HG03045 (cell line): Measurements from ENCODE around the gene CCNF.
"Not testable (repeated sequence)": the region's sequence is repeated elsewhere in the genome, so short reads cannot be mapped to it uniquely, and the experiment has no call there.

Experiments
- ATAC-seq: cut with Tn5 transposase; IDR thresholded peaks from one replicate; pipeline ENCODE4 v1.9.1; 2021; ENCODE audit warnings: mild to moderate bottlenecking, moderate library complexity; ENCODE audit not compliant: unreplicated experiment

Gene CCNF

DNA sequence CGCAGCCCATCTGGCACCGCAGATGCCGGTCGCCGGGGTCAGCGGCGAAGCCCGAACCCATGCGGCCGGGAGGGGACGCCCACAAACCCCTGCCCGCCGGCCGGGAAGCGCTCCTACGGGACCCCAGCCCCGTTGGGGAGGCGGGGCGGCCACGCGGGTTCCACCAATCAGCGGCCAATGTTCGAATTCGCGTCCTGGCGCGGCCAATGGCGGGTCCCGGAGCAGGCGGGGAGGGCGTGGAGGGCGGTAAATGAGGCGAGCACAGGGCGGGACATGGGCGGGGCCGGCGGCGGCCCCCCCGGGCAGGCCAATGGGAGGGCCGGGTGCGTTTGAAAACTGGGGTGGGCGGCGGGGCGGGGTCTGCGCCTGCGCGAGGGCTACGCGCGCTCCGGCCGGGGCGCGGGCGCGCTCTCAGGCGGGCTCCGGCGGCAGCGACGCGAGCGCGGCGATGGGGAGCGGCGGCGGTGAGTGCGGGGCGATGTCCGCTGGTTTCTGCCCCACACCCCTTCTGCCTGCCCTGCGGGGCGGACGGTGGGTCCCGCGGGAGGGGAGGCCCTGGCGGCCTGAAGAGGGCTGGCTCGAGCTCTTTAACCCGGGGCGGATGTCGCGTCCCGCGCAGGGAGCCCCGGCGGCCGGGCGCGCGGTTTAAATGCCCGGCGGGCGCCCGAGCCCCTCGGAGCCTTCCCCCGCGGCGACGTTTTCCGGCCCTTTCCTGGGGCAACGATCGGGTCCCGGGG is at the start of gene CCNF:
TSS of gene CCNF (plus strand) at position 414 of the 737 bp plus-strand sequence. CDS start at position 449, 35 bp downstream.
- peak; percentile 85 for ATAC-seq

DNA sequence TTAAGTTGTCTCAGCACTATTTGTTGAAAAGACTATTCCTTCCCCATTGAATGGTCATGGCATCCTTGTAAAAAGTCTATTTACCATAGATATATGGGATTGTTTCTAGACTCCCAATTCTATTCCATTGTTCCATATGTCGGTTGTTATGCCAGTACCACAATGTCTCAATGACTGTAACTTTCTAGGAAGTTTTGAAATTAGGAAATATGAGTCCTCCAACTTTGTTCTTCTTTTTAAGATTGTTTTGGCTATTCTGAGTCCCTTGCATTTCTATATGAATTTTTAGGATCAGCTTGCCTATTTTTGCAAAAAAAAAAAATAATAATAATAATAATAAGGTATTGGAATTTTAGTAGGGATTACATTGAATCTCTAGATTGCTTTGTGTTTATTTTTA is 45.7 kb upstream of the CCNF start:
- ATAC-seq: no peak

GRCh38 chr16:2384426-2384825 is 44.8 kb upstream of the CCNF start:
- no peak for ATAC-seq

- ATAC-seq: no peak
These were observed 43.9 kb upstream of the CCNF start for GRCh38 chr16:2385190-2385836.

GRCh38 chr16:2385982-2386381 is 43.3 kb upstream of the CCNF start:
- ATAC-seq: not testable (repeated sequence)

GRCh38 chr16:2386990-2387389 is 42.3 kb upstream of the CCNF start:
- no peak for ATAC-seq

DNA sequence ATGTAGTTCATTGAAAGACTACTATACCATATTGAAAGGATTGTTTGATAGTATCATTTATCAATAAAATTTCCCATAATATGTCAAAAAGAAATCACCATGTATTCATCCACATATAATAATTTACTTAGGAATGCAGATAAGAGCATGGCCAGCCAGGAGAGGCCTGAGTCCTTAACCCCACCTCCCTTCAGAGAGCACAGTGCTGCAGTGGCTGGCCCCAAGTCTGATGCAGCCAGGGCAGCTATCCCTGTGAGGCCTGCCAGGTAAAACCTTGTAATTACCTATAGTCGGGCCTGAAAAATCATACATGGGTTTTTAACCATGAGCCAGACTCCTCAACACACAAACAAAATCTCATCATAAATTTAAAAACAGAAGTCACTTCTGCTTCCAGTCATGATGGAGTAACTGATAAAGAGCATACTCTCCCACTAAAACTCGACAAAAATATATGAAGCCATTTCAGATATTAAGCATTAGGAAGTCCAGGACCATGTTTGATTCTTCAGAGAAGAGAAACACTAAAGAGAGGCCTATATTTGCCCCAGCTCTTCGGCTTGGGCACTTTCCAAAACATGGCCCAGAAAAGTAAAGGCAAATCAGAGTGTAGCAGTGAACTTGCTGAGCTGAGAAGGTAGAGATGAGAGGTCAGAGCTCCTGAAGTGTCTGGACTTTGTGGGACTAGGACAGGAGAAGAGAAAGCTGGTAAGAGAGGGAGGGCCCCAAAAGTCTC is 40.9 kb upstream of the CCNF start:
- no peak for ATAC-seq

GRCh38 chr16:2388875-2389433 is 40.3 kb upstream of the CCNF start:
- no peak for ATAC-seq

DNA sequence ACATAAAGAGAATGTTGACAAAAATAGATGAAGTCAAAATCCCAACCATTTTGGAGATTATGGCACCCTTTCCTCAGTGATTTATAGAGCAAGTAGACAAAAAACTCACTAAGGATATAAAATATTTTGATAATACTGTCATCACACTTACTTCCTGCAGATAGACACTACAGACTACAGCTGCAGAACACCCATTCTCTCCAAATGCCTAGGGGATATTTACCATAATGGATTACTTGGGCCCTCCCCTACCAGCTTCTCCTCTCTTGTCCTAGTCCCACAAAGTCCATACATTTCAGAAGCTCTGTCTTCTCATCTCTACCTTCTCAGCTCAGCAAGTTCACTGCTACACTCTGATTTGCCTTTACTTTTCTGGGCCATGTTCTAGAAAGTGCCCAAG is 37.2 kb upstream of the CCNF start:
- ATAC-seq: no peak

DNA sequence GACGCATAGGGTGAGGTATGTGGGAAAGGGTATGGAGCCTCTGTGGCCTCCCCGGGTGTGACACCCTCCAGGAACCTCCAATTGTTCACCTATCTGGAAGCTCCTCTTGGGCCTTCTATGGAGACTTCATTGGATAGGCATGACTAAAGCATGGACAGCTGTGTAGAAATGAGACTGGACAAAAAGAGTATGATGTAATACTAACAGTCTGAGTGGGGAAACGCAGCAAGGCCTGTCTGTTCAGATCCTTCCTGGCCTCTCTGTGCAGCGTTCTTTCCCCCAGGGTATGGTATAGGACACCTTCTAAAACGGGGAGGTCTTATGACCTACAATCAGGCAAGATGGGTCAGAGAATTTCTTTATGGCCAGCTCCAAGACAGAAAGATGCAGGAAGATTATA is 30.7 kb upstream of the CCNF start:
- ATAC-seq: no peak

GRCh38 chr16:2404099-2404498 is 25.1 kb upstream of the CCNF start:
- ATAC-seq: no peak

DNA sequence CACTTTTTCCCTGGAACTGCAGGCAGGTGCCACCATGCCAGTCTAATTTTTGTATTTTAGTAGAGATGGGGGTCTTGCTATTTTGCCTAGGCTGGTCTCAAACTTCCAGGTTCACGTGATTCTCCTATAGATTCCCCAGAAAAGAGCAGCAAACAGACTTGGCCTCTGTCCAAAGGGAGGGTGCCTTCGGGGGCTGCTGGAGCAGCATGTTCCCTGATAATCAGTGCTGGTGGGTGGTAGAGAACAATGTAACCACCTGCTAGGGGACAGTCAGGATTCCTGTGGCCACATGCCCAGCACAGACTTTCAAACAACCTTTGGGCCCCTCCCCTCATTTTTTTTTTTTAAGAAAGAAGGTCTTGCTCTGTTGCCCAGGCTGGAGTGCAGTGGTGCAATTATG is 14.2 kb upstream of the CCNF start:
- ATAC-seq: no peak

DNA sequence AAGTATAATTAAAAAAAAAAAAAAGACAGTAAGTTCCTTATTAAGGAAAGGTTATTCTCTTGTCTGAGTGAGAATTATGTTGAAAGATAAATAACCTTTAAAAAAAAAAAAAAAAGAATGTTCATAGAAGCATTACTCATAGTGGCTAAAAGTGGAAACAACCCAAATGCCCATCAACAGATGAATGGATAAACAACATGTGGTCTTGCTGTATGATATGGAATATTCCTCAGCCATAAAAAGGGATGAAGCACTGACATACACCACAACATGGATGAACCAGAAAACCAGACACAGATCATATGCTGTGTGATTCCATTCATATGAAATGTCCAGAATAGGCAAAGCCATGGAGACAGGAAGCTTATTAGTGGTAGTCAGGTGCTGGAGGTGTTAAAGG is 9.2 kb upstream of the CCNF start:
- no peak for ATAC-seq

DNA sequence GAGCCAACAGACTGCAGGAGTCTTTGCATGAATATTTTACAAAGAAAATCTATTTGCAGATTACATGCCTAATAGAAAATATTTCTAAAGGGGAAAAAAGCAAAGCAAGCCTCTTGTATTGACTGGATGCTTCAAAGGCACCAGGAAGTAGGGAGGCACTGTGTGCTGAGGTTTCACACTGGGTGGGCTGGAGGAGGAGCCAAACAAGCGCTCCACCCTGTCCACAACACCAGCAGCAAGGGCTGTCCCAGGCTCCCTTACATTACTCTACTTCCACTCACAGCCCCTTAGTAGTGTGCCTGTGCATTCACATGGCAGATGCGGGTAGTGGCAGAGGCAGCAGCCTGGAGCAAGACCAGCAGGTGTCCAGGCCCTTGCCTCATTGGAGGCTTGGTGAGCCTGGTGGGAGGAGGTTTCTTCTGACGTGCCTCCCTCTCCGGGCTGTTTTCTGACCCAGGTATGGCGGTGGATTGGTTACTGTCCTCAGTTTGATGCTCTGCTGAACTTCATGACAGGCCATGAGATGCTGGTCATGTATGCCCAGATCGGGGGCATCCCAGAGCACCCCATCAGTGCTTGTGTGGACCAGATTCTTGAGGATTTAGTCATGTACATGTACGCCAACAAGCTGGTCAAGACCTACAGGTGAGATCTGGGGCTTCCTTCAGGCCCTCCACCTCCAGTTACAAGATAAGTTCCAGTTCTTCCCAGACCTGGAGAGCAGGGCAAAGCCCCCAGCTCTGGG is 7.0 kb upstream of the CCNF start:
- no peak for ATAC-seq

DNA sequence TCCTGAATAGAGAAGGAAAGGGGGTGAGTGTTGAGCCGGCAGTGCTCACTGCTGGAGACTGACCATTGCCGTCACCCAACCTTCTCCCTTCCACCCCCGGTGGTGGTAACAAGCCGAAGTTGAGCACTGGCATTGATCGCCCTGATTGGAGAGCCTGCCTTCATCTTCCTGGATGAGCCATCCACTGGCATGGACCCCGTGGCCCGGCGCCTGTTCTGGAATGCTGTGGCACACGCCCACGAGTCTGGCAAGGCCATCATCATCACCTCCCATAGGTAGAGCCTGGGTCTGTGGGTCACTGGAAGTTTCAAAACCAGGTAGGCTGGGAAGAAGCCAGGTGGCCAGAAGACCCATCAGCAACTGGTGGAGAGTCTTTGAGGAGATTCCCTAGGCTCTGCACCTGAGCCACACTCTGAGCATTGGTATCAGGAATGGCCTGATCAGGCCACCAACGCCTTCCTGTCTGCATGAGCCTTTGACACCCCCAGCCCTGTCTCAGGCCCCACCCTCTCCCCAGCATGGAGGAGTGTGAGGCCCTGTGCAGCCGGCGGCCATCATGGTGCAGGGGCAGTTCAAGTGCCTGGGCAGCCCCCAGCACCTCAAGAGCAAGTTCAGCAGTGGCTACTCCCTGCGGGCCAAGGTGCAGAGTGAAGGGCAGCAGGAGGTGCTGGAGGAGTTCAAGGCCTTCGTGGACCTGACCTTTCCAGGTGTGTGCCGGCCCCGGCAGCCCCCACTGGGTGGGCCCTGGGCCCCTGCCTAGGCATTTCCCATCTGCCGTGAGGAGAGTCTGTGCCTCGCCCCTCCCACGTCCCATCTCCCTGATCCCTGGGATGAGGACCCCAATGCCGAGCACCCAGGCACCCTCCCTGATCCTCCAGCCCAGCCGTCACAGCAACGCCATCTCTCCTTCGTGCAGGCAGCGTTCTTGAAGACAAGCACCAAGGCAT is 4.9 kb upstream of the CCNF start:
- ATAC-seq: no peak

DNA sequence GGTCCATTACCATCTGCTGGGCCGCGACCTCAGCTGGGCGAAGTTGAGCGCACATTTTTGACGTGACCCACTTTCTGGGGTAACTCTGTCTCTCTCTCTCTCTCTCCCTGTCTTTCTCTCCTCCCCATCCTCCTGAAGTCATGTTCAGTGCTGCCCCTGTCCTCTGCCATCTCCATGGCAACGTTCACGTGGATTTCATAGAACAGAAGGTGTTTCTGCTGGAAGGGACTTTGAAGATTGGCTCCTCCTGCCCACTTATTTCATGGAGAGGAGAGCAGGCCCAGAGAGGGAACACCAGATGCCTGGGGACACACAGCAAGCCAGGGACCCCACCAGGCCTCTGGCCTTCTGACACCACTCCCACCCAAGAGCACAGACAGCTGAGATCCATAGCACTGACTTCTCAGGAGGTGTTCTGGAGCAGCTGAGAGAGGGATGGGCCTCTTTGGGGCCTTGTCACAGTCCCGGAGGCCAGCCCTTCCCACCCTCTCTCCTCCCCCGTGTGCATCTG is 4.2 kb upstream of the CCNF start:
- no peak for ATAC-seq

DNA sequence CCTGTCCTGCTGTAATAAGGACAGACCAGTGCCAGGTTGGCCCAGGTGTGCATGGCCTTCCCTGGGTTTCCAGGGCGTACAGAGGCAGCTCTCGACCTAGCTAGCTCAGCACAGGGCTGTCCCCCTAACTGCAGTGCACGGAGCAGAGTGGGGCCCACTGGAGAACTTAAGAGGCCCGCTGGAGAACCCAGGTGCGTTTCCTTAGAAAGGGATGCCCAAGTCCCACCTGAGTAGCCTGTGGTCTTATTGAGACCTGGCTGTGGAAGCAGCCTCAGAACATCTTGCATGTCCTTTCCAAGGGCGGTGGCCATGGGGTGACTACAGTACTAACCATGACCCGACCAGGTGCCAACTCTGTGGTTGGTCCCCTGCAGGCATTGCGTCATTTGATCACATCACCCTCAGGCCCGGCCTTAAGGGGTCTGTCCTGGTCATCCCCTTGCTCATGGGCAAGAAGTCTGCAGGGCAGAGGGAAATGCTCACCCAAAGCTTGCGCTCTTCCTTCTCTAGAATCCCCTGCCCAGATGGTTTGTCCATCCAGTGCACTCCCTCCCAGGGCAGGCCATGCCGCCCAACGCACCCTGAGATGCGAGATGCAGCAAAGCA is 3.3 kb upstream of the CCNF start:
- ATAC-seq: no peak

DNA sequence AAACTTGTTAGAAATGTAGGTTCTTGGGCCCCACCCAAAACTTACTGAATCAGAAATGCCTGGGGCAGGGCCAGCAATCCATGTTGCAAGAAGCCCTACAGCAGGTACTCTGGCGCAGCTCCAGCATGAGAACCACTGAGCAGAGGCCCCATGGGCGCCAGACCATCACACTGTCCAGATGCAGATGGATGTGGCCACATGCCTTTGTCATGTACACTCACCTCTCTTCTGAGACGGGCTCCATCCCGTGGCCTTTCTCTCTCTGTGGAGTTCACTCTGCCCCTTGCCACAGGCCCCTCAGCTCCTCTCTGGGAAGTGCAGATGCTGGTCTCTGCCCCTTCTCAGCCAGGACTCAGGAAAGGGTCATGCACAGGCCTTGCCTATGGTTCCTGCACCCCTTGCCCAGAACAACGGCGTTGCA is 2.3 kb upstream of the CCNF start:
- no peak for ATAC-seq

DNA sequence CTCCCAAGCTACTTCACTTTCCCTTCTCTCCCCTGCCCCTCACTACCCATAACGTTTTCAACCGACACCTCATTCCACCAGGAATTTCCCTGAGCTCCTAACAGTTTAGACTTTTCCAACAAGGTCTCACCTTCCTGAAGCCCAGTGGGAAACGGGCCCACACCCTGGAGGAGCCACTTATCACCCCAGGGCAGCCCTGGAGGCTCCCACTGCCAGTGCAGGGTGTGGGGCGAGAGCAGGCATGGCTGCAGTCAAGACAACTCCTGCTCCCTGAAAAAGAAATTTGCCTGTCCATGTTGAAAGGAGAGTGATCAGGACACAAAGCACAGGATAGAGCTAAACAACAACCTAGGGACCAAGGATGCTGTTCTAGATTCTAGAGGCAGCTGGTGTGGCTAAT is 1.7 kb upstream of the CCNF start:
- ATAC-seq: no peak
